Measurements from ENCODE around the gene TSPAN5.

DNA sequence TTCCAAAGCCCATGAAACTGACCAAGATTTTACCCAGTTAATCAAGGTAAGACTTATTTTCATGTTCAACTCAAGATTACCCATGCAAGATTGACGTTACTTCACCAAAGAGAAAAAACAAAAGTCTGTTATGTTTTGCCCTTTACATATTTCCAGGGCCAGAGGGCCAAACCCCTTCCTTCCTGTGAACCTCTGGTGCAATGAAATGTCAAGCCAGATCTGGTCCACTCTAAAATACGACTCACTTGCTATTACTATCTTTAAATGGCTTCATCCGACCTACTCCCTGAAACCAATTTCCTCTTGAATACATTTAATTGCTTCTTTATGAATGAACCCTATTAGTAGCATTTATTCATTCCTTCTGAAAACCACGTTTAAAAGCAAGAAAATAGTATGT, 33.0 kb downstream of the TSPAN5 start:
- TF ChIP-seq, protein P1, sequence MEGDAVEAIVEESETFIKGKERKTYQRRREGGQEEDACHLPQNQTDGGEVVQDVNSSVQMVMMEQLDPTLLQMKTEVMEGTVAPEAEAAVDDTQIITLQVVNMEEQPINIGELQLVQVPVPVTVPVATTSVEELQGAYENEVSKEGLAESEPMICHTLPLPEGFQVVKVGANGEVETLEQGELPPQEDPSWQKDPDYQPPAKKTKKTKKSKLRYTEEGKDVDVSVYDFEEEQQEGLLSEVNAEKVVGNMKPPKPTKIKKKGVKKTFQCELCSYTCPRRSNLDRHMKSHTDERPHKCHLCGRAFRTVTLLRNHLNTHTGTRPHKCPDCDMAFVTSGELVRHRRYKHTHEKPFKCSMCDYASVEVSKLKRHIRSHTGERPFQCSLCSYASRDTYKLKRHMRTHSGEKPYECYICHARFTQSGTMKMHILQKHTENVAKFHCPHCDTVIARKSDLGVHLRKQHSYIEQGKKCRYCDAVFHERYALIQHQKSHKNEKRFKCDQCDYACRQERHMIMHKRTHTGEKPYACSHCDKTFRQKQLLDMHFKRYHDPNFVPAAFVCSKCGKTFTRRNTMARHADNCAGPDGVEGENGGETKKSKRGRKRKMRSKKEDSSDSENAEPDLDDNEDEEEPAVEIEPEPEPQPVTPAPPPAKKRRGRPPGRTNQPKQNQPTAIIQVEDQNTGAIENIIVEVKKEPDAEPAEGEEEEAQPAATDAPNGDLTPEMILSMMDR (IDR thresholded peaks at IDR 0.05; ENCODE audit: insufficient read depth, low read depth, low read length), result no peak
- TF ChIP-seq EZH2 (IDR thresholded peaks at IDR 0.05; ENCODE audit: insufficient read depth, low read length), result no peak
